Stimulated activated CD4-positive, alpha-beta T cell treated with anti-CD3 and anti-CD28 coated beads, Interleukin-12 subunit alpha, Interleukin-12 subunit beta, amount 100 ng/mL, for 48 hours (primary cell): ENCODE data around the gene CPE.
"Not testable (repeated sequence)": the region's sequence is repeated elsewhere in the genome, so short reads cannot be mapped to it uniquely, and the experiment has no call there.

Experiments
- DNase-seq, 3 donors: peaks; one replicate each; pipeline ENCODE4 v3.0.0-alpha.2; 2020; ENCODE audit warnings: low read depth in 2 of 3, low spot score in 1 of 3

The CPE gene

GRCh38 chr4:165403637-165404036 is 24.8 kb downstream of the CPE start:
- DNase-seq = no peak

GRCh38 chr4:165404080-165404479 is 25.3 kb downstream of the CPE start:
- no peak for DNase-seq

GRCh38 chr4:165404696-165405095 is 25.9 kb downstream of the CPE start:
- no peak for DNase-seq

- no peak for DNase-seq
Observed at GRCh38 chr4:165410214-165410613, 31.4 kb downstream of the CPE start.

GRCh38 chr4:165415910-165416309 is 37.1 kb downstream of the CPE start:
- no peak for DNase-seq

GRCh38 chr4:165418073-165418472 is 39.3 kb downstream of the CPE start:
- DNase-seq = no peak

GRCh38 chr4:165425629-165426028 is 46.8 kb downstream of the CPE start:
- DNase-seq = no peak

- no peak for DNase-seq
Observed at GRCh38 chr4:165426331-165426730, 47.5 kb downstream of the CPE start.

- no peak for DNase-seq
Observed at GRCh38 chr4:165426823-165427222, 48.0 kb downstream of the CPE start.

- DNase-seq = no peak
Observed at GRCh38 chr4:165428957-165429356, 50.1 kb downstream of the CPE start.

- no peak for DNase-seq
Observed at GRCh38 chr4:165433529-165433928, 54.7 kb downstream of the CPE start.

- DNase-seq = no peak
Observed at GRCh38 chr4:165437691-165438090, 58.9 kb downstream of the CPE start.

- no peak for DNase-seq
Observed at GRCh38 chr4:165439344-165439743, 60.5 kb downstream of the CPE start.

- no peak for DNase-seq
Observed at GRCh38 chr4:165439981-165440380, 61.2 kb downstream of the CPE start.

GRCh38 chr4:165440415-165441158 is 61.8 kb downstream of the CPE start:
- DNase-seq = no peak

GRCh38 chr4:165443276-165443675 is 64.5 kb downstream of the CPE start:
- DNase-seq = no peak

- DNase-seq = no peak
Observed at GRCh38 chr4:165448700-165449099, 69.9 kb downstream of the CPE start.

- no peak for DNase-seq
Observed at GRCh38 chr4:165449333-165449732, 70.5 kb downstream of the CPE start.

- no peak for DNase-seq
Observed at GRCh38 chr4:165450871-165451270, 72.1 kb downstream of the CPE start.

- DNase-seq = not testable (repeated sequence)
Observed at GRCh38 chr4:165453140-165453539, 74.3 kb downstream of the CPE start.

GRCh38 chr4:165454426-165454825 is 75.6 kb downstream of the CPE start:
- no peak for DNase-seq

GRCh38 chr4:165457793-165458192 is 79.0 kb downstream of the CPE start:
- no peak for DNase-seq

GRCh38 chr4:165458471-165458870 is 79.7 kb downstream of the CPE start:
- DNase-seq = no peak
